GM19328 (cell line): Measurements from ENCODE around the gene REV1.
"Not testable (repeated sequence)": the region's sequence is repeated elsewhere in the genome, so short reads cannot be mapped to it uniquely, and the experiment has no call there.

Experiments
- ATAC-seq: cut with Tn5 transposase; IDR thresholded peaks from one replicate; pipeline ENCODE4 v1.9.1; 2021; ENCODE audit warnings: mild to moderate bottlenecking, moderate library complexity; ENCODE audit not compliant: unreplicated experiment

The REV1 gene

GRCh38 chr2:99489761-99490622, at the start of gene REV1:
REV1 (minus strand) TSS chr2:99490017; CDS start chr2:99464975, 25,042 bp downstream.
- ATAC-seq: peak; percentile 77

- ATAC-seq: no peak
Observed at GRCh38 chr2:99537910-99538485, 48.2 kb upstream of the REV1 start.

DNA sequence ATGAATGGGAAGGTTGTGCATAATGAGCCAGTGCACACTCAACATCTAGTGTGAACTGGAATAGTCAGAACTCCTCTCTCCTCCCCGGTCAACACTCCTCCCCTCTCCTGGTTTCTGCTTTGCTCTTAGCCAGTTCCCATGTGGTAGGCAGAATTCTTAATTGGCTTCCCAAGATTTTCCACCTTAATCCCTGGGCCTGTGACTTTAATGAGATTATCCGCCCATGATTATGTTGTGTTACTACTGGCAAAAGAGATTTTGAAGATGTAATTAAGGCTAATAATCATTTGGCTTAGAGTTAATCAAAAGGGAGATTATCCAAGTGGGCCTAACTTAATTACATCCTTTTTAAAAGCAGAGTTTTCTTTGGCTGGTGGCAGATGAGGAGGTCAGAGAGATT, 34.2 kb upstream of the REV1 start:
- no peak for ATAC-seq

GRCh38 chr2:99522157-99522556, 32.3 kb upstream of the REV1 start:
- ATAC-seq: no peak

DNA sequence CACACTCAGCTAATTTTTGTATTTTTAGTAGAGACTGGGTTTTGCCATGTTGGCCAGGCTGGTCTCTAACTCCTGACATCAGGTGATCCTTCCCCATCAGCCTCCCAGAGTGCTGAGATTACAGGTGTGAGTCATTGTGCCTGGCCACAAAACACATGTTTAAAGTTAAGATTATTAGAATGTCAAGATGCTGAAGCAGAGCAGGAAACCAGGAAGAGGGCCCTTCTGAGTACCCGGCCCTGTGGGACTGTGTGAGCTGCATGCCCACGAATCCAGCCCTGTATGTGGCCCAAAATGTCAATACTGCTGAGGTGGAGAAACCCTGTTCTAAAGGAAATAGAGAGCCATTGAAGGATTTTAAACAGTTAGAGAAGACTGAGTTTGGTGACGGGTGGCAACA, 31.0 kb upstream of the REV1 start:
- ATAC-seq: no peak

DNA sequence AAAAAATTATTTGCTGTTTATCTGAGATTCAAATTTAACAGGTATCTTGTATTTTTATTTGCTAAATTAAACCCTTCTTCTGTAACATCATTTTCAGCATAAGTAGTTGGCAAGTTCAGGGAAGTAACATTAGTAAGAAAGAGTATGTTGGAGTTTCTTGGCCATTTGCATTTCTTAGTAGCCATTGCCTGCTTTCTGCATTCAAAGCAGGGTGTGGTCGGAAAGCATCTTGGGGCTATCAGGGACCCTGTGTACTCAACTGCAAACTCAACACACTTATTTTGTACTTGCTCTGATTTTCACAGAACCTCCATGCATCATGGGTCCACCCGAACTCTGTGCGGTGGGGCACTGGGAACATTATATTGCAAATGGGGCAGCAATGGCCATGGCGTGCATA, 30.4 kb upstream of the REV1 start:
- ATAC-seq: no peak

DNA sequence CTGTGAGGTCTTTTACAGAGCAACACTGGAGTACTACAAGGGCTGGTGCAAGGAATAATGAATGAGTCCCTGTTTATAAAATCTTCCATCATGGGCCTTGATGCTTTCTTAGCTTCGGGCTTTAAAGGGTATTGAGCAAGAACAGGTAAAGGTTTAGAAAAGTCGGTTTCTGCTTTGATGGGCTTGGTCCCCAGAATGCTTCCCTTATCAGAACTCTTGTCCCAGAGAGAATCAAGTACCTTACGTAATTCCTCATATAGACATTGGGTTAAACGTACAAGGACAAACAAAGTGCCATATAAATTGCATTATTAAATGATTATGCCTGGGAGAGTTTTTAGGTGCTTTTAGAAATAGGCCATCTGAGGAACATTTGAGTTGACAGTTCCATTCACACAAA, 24.5 kb upstream of the REV1 start:
- ATAC-seq: no peak

- no peak for ATAC-seq
Observed at GRCh38 chr2:99512181-99512591, 22.4 kb upstream of the REV1 start.

GRCh38 chr2:99509387-99509786, 19.6 kb upstream of the REV1 start:
- ATAC-seq: no peak

DNA sequence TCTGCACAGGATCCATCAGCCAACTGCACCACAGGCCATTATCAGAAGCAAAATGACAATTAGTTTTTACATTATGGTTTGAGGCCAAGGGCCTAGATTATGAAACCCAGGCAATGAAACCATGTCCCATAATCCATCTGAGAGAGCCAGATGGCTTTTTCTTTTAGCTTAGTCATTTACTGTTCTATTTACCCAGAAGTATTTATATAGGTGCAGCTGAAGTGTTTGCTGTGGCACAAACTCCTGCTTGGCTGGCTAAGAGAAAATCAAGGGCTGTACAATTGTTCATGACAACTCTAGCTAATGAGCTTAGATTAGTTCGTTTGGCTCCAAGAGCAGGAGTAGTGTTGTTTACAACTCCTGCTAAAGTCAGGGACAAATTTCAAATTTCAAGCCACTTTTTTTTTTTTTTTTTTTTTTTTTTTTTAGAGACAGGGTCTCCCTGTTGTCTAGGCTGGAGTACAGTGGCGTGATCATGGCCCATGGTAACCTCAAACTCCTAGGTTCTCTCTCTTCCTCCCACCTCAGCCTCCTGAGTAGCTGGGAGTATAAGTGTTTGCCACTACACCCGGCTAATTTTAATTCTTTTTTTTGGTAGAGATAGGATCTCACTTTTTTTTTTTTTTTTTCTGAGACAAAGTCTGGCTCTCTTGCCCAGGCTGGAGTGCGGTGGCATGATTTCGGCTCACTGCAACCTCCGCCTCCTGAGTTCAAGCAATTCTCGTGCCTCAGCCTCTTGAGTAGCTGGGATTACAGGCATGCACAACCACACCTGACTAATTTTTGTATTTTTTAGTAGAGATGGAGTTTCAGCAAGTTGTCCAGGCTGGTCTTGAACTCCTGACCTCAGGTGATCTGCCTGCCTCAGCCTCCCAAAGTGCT, 18.4 kb upstream of the REV1 start:
- ATAC-seq: no peak

GRCh38 chr2:99504844-99505584, 15.2 kb upstream of the REV1 start:
- ATAC-seq: no peak

DNA sequence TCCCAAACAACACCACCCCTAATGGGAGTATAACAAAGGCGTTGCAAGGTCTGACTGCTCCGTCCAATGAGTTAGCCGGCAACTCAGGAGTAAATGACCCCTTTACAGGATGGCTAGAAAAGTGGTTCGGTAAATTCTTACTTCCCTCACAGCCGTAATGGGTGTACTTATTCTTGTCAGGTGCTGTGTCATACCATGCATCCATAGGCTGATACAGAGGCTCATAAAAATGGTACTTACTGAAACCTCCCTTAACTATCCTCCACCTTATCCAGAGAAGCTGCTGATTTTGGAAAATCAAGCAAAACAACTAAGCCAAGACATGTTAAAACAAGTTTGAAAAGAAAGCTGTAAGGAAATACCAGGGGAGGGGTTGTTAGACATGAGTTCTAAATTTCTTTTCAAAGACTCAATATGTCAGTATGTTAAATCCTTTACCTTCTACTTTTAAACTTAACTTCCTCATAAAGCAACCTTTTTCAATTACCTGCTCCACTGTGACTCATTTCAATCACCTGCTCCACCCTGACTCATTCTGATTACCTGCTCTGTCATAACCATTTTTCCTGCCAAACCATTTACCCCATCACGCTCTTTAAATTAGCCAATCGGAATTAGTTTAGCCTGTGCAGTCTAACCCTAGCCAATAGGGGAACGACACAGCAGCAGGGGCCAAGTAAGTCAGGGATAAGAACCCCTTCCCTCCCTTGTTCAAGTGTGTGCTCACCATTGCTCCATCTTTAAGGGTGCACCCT, 14.0 kb upstream of the REV1 start:
- not testable (repeated sequence) for ATAC-seq

GRCh38 chr2:99496021-99496420, 6.2 kb upstream of the REV1 start:
- ATAC-seq: no peak

DNA sequence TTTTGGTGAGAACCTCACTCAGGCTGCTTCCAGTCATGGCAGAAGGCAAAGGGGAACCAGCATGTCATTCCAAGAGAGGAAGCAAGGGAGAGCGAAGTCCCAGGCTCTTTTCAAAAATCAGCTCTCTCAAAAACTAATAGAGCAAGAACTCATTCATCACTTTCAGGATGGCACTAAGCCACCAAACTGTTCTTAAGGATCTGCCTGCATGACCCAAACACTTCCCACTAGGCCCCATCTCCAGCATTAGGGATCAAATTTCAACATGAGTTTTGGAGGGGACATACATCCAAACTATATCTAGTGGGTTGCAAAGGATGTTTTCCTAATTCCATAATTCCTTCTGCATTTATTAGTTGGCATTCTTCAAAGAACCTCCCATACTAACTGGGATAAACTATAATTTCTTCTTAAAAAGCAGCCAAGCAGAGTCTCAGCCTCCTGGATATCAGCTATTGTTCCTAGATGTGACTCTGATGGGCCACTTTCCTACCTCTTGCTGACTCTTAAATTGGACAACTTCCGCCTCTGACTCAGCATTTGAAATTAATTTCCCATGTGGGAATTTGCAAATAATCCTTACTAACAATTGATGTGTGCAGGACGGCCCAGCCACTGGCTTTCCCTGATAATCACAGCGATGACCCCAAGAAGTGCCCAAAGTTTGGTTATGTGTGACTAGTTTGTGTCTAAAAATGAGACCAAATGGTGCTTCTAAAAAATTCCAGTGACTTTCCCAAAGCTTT, 5.5 kb upstream of the REV1 start:
- ATAC-seq: no peak

DNA sequence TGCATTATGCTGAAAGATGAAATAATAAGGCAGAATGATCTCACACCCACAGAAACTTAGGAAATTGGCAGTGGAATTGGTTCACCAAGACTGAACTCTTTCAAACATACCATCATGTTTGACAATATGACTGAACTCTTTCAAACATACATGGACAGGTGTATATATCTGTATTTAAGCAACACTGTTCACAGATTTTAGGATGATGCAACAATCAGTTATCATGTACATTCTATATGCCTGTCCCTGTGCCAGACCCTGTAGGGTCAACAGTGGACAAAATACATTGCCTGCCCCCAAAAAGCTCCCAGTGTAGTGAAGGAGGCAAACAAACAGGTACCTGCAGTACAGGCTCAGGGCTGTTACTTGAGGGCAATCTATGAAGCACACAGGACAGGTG, 2.9 kb upstream of the REV1 start:
- no peak for ATAC-seq

GRCh38 chr2:99490623-99491461, 1.0 kb upstream of the REV1 start:
- ATAC-seq: no peak

- ATAC-seq: peak; percentile 35
Observed at GRCh38 chr2:99489063-99489760, 605 bp downstream of the REV1 start.

DNA sequence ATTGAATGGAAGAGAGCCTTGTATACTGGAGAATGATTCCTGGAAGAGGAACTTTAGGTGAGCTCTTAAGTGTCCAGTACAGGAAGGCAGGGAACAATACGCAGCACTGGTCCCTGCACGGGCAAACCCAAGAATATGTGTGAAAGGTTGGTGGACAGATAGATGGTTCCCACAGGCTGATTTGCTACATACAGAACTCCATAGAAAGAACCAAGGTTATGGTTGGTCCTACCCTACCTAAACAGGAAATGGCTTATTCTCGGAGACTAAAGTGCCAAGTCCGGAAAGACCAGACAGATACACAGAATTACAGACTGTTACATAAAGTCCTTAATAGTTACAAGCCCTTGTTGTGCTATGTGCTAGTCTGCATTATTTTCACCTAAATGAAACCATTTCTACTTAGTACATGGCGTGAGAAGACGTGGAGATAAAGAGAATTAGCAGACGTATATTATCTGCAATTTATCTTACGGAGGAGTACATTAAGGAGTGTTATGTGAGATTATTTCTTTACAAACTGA, 1.2 kb downstream of the REV1 start:
- ATAC-seq: no peak
